ENCODE data around the gene PAPPA2. TPM values are rescaled to one million over a fixed set of nuclear protein-coding genes. Genes with fewer than 3 reads are reported as not detected.

Gene PAPPA2
- total RNA-seq, 4 donors from 2014 or later: 0.35 to 32.2 (median 1.1) TPM

DNA sequence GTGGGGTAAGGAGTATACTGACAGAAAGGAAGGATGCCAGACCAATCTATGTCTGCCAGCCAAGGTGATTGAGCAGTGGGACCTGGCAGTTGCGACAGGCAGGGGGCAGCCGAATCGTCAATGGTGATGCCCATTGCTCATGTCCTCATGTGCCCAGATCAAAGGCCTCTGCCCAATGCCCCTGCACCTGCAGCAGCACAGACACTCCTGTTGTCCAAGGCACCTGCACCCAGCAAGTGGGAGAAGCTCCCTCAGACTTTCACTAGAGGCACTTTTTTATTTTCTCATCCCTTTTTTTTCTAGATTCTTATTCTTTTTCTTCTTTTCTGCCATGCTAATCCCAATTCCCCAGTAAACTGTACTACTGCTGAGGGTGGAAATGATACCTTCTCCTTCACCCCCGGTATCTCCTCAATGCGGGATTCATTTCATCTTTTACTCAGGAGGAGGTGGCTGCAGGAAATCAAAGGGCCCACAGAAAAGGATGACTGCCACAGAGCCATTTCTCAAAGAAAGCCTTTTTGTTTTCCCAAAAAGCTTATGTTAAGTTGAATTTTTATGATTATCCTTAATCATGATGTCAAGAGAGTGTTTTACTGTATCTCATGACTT lies 332.0 kb downstream of the PAPPA2 start:
- no peaks in the 10 kb centered on the region for H3K36me3 ChIP-seq
- no peaks in the 10 kb centered on the region for H3K27me3 ChIP-seq
- TF ChIP-seq POLR2A (IDR thresholded peaks at IDR 0.05) (no peak), CTCF (IDR thresholded peaks at IDR 0.05) (no peak)
- no peak for DNase-seq
- no peak overlapping the region for H3K27ac ChIP-seq
- no peaks in the 10 kb centered on the region for H3K4me1 ChIP-seq
- H3K4me3 ChIP-seq: no peak overlapping the region
- H3K9me3 ChIP-seq: no peaks in the 10 kb centered on the region

- TF ChIP-seq CTCF (IDR thresholded peaks at IDR 0.05): no peak
- TF ChIP-seq POLR2A (IDR thresholded peaks at IDR 0.05): no peak
- Histone ChIP-seq H3K4me1 (no peaks in the 10 kb centered on the region), H3K9me3 (no peaks in the 10 kb centered on the region), H3K4me3 (no peak overlapping the region), H3K36me3 (no peaks in the 10 kb centered on the region), H3K27ac (no peak overlapping the region), H3K27me3 (no peaks in the 10 kb centered on the region)
- DNase-seq: no peak
Measured at GRCh38 chr1:176795929-176796328, 333.0 kb downstream of the PAPPA2 start.

DNA sequence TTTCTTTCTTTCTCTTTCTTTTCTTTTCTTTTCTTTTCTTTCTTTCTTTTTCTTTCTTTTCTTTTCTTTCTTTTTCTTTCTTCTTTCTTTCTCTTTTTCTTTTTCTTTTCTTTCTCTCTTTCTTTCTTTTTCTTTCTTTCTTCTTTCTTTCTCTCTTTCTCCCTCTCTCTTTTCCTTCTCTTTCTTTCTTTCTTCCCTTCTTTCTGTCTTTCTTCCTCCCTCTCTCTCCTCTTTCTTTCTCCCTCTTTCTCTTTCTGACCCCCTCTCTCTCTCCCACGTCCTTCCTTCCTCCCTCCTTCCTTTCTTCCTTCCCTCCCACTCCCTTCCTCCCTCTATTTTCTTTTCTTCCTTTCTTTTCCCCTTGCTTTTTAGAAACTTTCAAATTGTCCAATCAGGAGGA lies 333.6 kb downstream of the PAPPA2 start:
- no peak overlapping the region for H3K4me3 ChIP-seq
- H3K4me1 ChIP-seq: no peaks in the 10 kb centered on the region
- H3K9me3 ChIP-seq: no peaks in the 10 kb centered on the region
- no peak overlapping the region for H3K27ac ChIP-seq
- H3K36me3 ChIP-seq: no peaks in the 10 kb centered on the region
- no peak for TF ChIP-seq POLR2A (IDR thresholded peaks at IDR 0.05)
- no peak for TF ChIP-seq CTCF (IDR thresholded peaks at IDR 0.05)
- H3K27me3 ChIP-seq: no peaks in the 10 kb centered on the region
- DNase-seq: no peak

DNA sequence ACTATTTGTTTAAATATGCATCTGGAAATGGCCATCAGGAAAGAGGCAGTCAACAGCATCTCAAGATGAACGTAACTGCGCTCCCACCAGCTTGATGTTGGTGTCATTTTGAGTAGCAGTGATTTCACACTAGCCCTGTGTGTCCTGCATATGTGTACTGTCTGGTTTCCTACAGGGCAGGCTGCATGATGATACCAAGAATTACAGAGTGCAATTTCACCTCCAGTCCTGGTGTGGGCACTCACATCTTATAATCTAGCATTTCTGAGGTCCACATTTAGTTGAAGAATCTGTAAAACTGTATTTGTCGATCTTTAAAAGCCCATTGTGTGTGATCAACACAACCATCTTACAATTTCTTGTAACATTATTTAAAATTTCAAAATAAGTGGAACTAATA lies 336.4 kb downstream of the PAPPA2 start:
- H3K9me3 ChIP-seq: no peaks in the 10 kb centered on the region
- H3K4me1 ChIP-seq: no peaks in the 10 kb centered on the region
- TF ChIP-seq POLR2A (IDR thresholded peaks at IDR 0.05) (no peak), CTCF (IDR thresholded peaks at IDR 0.05) (no peak)
- no peak overlapping the region for H3K4me3 ChIP-seq
- H3K36me3 ChIP-seq: no peaks in the 10 kb centered on the region
- no peaks in the 10 kb centered on the region for H3K27me3 ChIP-seq
- no peak overlapping the region for H3K27ac ChIP-seq
- DNase-seq: no peak

DNA sequence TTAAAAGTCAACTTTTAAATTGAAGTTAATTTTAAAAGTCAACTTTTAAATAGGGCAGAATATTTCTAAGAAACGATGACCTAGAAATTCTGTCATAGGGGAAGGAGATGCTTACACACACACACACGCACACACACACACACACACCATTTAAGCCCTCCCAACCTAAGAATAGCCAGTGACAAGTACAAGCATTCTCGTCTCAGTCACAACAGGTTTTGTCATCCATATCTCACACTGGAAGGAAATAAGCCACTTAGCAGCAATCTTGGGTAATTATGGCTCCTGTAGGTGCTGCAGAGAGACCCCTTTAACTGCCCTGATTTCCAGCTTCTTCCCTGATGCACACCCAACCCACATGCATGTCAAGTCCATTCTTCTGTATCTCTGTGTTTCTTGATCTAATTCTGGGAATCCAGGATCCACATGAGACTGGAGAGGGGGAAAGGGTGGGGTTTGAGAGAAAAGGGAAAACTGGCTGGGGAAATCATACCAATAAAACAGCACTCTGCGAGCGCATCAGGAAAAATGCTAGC lies 338.1 kb downstream of the PAPPA2 start:
- no peaks in the 10 kb centered on the region for H3K9me3 ChIP-seq
- TF ChIP-seq POLR2A (IDR thresholded peaks at IDR 0.05) (no peak), CTCF (IDR thresholded peaks at IDR 0.05) (no peak)
- H3K4me3 ChIP-seq: no peak overlapping the region
- H3K27ac ChIP-seq: no peak overlapping the region
- no peak for DNase-seq
- H3K36me3 ChIP-seq: no peaks in the 10 kb centered on the region
- H3K4me1 ChIP-seq: no peaks in the 10 kb centered on the region
- no peaks in the 10 kb centered on the region for H3K27me3 ChIP-seq
